Measurements from ENCODE around the gene PDIK1L. TPM values are rescaled to one million over a fixed set of nuclear protein-coding genes. Genes with fewer than 3 reads are reported as not detected.
"Not testable (repeated sequence)": the region's sequence is repeated elsewhere in the genome, so short reads cannot be mapped to it uniquely, and the experiment has no call there.

Gene PDIK1L
- total RNA-seq, 2 experiments from 2014 or later = 15.4 to 15.7 TPM

DNA sequence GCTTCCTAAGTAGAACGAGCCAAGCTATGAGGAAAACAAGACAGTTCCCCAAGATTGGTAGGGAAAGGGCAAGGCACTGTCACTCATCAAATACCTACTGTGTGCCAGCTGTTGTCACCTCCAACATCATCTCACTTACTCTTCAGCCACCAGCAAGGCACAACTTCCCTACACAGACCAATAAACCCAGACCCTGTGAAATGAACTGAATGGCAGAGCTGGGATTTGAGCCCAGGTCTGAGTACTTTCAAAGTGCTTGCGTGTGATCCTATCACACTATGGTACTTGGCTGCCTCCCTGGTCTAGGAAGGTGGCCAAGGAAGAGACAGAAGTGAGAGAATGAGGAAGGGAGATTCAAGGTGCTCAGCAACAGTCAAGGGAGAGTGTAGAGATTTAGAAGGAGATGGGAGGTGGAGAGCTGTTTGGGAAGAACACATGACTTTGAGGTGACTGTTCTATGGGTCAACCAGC lies 27.5 kb upstream of the PDIK1L start:
- ChIA-PET POLR2A (no interaction called here), CTCF (no interaction called here)

DNA sequence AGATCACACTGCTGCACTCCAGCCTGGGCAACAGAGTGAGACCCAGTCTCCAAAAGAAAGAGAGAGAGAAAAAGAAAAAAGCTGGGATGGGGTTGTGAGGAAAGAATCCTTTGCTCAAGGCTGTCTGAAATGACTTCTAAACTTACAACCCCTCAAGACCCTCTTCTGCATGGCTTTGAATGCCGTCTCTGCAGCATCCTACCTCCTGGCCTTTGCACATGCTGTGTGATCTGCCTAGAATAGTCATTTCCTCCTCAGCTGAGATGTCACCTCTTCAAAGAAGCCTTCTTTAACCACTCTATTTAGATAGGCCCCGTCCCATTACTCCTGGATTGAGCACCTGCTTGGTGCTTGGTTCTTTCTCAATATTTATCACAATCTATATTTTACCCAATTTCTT lies 26.8 kb upstream of the PDIK1L start:
- ChIA-PET CTCF (no interaction called here), POLR2A (no interaction called here)

DNA sequence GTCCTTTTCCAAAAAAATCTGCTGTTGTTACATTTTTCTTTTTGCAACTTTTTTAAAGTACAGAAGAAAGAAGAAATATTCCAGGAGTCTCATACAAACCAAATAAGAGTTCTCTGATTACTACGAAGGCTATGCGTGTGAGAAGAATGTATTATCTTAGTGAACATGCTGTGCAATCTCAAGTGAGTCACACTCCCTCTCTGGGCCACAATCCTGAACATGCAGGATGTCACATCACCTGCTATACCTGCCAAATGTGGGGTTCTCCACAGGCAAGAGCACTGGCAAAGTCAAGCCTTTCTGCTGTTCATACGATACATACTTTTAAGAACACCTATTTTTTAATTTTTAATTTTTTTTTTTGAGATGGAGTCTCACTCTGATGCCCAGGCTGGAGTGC lies 22.5 kb upstream of the PDIK1L start:
- ChIA-PET CTCF (no interaction called here), POLR2A (no interaction called here)

DNA sequence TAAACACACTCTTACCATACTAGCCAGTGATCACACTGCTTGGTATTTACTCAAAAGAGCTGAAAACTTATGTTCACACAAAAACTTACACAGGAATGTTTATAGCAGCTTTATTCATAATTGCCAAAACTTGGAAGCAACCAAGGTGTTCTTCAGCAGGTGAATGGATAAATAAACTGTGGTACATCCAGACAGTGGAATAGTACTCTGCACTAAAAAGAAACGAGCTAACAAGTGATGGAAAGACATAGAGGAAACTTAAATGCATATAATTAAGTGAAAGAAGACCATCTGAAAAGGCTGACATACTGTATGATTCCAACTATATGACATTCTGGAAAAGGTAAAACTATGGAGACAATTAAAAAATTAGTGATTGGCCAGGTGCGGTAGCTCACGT lies 20.7 kb upstream of the PDIK1L start:
- CTCF ChIA-PET = interaction anchor here (0.8 kb wide), 1 partner anchor 13 kb away, joined by 3 read pairs; no protein-coding TSS in a partner anchor
- POLR2A ChIA-PET = no interaction called here

DNA sequence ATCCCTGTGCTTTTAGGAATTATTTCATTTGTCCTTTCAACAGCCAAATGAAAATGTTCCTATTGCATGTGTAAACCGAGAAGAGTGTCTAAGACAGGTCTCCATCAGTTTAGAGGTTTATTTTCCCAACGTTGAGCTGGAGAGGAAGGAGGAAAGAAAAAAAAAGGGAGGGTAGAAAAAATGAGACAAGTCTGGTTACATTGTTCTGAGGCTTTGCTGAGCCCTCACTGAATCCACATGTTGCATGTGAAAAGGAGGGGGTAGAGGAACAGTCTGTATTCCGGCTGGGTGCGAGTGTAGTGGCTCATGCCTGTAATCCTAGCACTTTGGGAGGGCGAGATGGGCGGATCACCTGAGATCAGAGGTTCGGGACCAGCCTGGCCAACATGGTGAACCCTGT lies 19.2 kb upstream of the PDIK1L start:
- ChIA-PET POLR2A (no interaction called here), CTCF (interaction anchor here (0.6 kb wide), 1 partner anchor 104 kb away, joined by 6 read pairs; no protein-coding TSS in a partner anchor)

DNA sequence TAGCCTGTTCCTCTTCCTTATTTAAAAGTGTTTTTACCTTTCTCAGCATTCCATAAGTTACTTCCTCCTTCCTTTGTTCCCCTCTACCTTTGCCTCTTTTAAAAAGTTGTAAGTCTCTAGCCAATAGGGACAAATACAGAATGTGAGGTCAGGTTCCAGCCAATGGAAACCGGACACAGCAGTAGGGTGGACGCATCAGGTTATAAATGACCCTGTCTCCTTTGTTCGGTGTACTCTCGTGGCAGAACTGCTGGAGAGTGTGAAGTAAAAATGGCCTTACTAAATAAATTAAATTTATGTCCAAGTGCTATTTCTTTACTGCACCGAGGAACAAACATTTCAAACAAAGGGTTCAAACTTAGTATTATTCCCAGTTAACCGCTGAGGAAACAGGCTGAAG lies 18.1 kb upstream of the PDIK1L start:
- CTCF ChIA-PET, POLR2A ChIA-PET: not testable (repeated sequence)

DNA sequence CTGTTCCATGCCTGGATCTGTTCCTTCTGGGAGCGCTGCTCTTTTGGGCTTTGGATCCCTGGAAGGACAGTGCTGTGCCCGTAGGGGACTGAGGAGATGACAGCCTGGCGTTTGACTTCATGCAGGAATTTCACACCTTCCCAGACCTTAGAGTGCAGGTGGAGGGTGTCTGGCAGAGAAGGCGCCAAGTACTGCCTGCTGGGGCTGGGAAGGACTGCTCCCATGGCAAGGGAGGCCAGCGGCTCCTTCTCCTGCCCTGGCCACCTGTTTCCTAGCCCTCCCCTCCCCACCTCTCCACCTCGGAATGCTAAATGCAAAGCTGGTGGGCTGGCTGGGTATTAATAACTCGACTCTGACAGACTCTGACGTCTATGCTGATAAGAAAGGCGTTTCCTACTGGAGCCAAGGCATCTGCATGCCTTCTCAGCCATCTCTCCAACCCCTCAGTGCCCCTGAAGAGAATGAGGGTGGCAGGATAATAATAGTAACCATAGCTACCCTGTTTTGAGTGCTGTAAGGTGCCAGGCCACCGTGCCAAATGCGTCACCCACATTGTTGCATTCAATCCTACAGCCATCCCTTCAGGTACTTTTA lies 17.5 kb upstream of the PDIK1L start:
- ChIA-PET CTCF (no interaction called here), POLR2A (no interaction called here)

DNA sequence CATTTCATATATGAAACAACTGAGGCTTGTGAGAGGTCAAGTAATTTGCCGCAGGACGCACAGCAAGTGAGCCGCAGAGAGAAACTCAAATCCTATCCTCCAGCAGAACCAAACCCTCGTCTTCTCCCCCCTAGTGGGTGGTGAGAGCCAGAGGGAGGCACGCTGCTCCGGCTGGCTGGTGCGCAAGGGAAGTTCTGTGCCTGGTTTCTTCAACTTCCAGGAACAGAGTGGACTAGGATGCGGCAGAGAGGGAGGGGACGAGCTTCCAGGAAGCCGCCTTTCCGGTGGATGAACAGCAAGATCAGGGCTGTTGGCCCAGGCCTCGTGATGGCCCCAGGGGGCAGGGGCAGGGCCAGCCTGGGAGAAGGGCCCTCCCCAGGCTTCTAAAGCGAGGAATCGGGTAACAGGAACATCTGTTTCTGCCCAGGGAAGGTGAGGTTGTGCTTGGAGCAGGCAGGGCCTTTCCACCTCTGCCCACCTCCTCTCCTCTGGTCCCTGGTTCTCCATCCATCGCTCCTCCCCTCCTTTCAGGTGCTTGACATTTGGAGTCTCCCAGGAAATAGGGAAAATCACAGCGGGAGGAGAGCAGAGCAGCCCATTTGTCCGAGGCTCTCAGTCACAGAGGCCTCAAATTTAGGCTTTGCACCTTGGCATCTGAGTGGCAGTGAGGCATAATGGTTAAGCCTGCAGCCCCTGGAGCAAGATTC lies 16.8 kb upstream of the PDIK1L start:
- ChIA-PET POLR2A (no interaction called here), CTCF (no interaction called here)

DNA sequence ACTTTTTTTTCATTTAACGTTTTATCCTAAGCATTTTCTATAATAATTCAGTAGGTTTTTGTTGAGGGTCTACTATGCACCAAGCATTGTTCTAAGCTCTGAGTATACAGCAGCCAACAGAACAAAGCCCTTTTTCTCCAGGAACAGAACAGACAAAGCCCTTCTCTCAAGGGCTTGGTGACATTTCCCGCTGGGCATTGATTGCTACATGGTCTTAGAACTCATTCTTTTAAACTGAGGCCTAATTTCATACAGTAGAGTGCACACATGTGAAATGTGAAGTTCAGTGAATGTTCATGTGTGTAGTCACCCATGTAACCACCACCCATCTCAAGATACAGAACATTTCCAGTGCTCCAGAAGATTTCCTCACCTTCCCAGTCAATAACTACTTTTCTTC lies 15.2 kb upstream of the PDIK1L start:
- ChIA-PET CTCF (interaction anchor here (0.9 kb wide), 1 partner anchor 49 kb away, joined by 4 read pairs; no protein-coding TSS in a partner anchor), POLR2A (no interaction called here)

DNA sequence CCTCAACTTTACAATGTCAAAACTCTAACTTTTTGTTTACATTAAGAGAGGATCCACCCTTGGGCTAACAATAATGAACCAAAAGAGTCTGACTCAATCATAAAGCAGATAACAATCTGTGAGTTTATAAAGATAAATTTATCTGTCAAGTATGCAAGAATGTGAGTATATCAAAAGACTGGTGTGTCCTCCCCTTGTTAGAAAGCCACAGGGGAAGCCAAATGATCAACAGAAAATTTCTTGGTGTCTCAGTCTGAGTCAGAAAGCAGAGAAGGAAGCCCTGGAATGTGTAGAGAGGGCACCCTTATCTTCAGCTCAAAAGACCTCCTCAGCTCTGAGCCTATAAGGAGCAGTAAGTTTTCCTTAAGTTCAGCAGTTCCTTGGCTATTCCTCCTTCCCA lies 13.9 kb upstream of the PDIK1L start:
- POLR2A ChIA-PET = interaction anchor here (0.6 kb wide), 1 partner anchor 88 kb away, joined by 6 read pairs; no protein-coding TSS in a partner anchor
- CTCF ChIA-PET = no interaction called here

DNA sequence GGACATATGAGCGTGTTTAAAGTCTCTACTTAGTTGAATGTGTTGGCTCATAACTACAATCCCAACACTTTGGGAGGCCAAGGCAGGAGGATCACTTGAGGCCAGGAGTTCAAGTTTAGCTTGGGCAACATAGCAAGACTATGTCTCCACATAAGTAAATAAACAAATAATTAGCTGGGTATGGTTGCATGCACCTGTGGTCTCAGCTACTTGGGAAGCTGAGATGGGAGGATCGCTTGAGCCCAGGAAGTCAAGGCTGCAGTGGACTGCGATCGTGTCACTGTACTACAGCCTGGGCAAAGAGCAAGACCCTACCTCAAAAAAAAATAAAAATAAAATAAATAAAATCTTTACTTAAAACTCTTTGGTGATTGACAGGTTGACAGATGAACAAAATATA lies 13.0 kb upstream of the PDIK1L start:
- CTCF ChIA-PET = interaction anchor here (0.7 kb wide), 1 partner anchor 11 kb away, joined by 3 read pairs; no protein-coding TSS in a partner anchor
- POLR2A ChIA-PET = no interaction called here

DNA sequence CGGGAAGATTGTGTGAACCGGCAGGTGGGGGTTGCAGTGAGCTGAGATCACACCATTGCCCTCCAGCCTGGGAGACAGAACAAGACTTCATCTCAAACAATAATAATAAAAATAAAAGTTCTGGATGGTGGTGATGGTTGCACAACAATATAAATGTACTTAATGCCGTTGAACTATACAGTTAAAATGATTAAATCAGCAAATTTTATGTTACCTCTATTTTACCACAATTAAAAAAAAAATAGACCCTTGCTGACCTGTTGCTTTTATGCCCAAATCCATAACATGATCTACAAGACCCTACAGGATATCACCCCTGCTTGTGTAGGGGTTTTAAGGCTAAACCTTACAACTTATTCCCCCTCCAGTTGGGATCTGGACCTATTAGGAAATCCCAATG lies 11.8 kb upstream of the PDIK1L start:
- ChIA-PET POLR2A (no interaction called here), CTCF (no interaction called here)

DNA sequence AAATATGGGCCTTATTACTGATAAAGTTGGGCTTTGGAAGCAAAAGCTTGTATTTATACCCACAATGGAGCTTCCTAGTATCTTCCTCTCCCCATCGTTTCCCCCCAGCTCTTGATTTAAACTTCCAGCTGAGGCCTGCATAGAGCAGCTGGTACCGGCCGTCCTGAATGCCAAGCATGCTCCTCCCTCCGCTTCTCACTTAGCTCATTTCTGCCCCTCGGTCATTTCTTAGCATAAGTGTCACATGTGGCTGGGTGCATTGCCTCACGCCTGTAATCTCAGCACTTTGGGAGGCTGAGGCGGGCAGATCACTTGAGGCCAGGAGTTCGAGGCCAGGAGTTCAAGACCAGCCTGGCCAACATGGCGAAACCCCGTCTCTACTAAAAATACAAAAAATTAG lies 11.4 kb upstream of the PDIK1L start:
- ChIA-PET CTCF (interaction anchor here (5.1 kb wide), 1 partner anchor 44 kb away, joined by 55 read pairs; no protein-coding TSS in a partner anchor), POLR2A (interaction anchor here (0.6 kb wide), 1 partner anchor 22 kb away, joined by 6 read pairs; no protein-coding TSS in a partner anchor)

DNA sequence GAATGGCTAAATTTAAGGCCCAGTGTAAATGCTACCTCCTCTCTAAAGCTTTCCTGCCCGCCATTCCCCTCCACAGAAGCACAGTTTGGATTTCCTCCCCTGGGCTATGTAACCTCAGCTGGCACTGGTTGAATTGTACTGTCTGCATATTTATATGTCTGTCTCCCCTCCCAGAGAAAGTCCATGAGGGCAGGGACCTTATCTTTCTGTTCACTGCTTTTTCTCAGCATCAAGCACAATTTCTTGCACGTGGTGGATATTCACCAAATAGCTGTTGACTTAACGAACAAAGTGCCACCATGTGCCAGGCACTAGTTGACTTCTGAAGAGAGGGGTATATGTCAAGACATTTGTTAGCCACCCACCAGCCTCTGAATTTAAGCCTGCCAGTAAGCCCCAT lies 9.5 kb upstream of the PDIK1L start:
- ChIA-PET CTCF (interaction anchor here (1.4 to 5.1 kb wide), 3 partner anchors 42 to 132 kb away, joined by 3 to 55 read pairs (median 5); partner anchors contain the start of gene CEP85), POLR2A (no interaction called here)

DNA sequence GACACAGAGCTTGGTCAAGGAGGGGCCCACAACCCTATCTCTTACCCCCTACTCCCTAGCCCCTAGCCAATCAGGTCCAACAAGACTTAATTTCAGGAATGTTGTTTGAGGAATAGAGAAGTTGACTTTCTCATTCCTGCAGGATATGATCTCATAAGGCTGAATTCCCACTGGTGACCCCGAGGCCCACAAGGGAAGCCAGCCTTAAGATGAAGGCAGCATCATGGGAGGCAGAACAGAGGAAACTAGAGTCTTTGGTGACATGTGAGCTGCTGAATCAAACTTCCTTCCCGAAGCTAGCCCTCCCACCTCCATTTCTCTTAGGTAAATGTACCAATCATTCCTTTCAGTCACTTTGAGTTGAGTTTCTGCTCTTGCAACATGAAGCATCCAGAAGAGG lies 9.1 kb upstream of the PDIK1L start:
- ChIA-PET CTCF (interaction anchor here (1.4 to 5.1 kb wide), 3 partner anchors 41 to 131 kb away, joined by 3 to 55 read pairs (median 5); partner anchors contain the start of gene CEP85), POLR2A (no interaction called here)

DNA sequence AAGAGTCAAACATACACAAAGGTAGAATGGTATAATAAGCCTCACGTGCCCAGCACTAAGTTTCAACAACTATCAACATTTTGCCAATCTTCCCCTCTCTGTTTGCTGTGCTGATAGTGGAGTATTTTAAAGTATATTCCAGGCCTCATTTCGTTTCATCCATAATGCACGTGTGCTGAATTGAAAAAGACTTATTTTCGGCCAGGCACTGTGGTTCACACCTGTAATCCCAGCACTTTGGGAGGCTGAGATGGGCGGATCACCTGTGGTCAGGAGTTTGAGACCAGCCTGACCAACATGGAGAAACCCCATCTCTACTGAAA lies 6.4 kb upstream of the PDIK1L start:
- POLR2A ChIA-PET = not testable (repeated sequence)
- CTCF ChIA-PET = interaction anchor here (0.6 to 5.1 kb wide), 6 partner anchors 10 to 153 kb away, joined by 3 to 55 read pairs (median 3); partner anchors contain the start of gene CEP85

DNA sequence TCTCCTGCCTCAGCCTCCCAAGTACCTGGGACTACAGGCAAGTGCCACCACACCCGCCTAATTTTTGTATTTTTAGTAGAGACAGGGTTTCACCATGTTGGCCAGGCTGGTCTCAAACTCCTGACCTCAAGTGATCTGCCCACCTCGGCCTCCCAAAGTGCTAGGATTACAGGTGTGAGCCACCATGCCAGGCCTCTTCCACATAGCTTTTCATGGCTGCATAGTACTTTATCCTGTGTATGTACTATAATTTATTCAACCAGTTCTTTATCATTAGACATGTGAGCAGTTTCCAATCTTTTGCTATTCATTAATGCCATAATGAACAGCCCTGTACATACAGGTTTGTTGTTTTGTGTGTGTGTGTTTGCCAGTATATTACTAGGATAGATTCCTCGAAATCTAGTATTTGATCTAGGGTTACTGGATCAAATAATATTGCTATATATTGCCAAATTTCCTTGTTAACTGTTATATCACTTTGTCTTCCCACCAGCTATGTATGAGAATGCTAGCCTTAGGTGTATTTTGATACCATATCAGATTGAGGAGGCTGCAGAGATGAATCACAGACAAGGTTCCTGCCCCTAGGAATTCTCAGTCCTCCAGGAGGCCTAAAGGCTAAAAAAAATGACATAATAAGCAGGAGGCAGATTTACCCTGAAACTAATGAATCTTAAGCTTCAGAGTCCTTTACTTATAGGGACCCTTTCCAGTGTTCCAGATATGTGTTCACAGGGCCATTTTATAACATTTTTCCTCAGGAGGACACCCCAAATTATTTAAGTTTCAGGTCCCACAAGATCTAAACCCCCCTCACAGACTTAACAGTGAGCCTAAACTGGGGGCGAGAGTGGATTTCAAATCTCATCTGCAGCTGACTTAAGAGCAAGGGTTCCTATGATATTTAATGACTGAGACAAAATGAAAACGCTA lies 2.1 kb upstream of the PDIK1L start:
- CTCF ChIA-PET = interaction anchor here (0.6 to 1.3 kb wide), 3 partner anchors 10 to 124 kb away, joined by 3 to 5 read pairs (median 3); partner anchors contain the start of gene CEP85
- POLR2A ChIA-PET = interaction anchor here (0.7 kb wide), 1 partner anchor 391 kb away, joined by 3 read pairs; no protein-coding TSS in a partner anchor

DNA sequence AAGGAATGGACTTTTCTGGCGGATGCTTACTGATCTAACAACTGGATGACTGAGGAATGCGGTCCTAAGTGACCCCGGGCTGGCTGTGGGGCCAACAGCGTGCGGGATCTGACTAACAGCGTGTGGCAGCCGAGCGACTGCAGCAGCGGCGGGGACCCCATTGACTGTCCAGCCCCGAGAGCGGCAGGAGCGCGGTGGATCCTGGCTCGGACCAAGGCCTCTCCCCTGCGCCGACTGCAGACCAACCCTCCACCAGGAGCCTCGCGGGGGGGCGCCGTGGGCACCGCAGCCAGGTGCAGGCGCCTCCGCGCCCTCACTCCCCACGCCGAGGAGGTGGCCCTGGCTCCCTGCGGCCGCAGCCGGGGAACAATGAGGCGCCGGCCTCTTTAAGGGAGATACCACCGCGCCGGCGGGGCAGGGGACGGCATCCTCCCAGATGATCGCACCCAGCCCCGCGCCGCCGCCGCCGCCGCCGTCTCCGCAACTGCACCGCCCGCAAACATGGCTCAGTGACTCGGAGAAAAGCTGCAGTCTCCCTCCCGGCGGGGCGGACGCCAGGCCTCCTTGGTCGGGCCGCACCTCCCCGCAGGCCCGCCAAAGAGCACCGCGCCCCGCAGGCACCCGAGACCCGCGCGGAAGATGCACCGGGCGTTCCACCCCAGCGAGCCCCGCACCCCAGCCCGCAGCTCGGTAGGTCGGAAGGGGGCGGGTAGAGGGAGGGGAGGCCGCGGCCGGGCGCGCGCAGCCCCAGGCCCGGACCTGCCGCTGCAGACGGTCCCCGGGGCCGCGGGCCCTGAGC lies 694 bp upstream of the PDIK1L start:
- POLR2A ChIA-PET = interaction anchor here (0.6 to 0.8 kb wide), 7 partner anchors 9 to 209 kb away, joined by 3 to 5 read pairs (median 3); no protein-coding TSS in a partner anchor
- CTCF ChIA-PET = interaction anchor here (0.9 to 1.0 kb wide), 2 partner anchors 28 to 34 kb away, joined by 4 read pairs; no protein-coding TSS in a partner anchor

DNA sequence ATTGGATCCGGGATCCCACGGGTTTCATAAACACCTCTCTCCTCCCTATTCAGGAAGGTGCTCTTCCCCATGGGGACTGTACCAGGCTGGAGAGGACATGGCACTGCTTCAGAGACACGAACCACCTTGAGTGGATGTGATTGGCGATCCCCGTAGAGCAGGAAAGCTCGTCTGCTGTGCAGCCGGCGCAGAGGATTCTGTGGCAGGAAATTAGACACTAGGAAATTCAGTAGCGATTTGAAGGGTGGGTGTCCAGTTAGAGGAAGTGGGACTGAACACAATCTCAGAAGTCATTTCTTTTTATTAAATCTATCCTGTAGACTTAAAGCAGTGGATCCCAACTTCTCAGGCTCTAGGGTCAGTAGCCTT lies 767 bp downstream of the PDIK1L start:
- ChIA-PET POLR2A (interaction anchor here (0.9 kb wide), 2 partner anchors 14 to 59 kb away, joined by 3 to 4 read pairs; partner anchors contain the start of gene ZNF593OS), CTCF (interaction anchor here (0.6 to 1.3 kb wide), 2 partner anchors 33 to 51 kb away, joined by 3 to 4 read pairs; no protein-coding TSS in a partner anchor)
